HG02870 (cell line): ENCODE data around the gene ULBP2.
"Not testable (repeated sequence)": the region's sequence is repeated elsewhere in the genome, so short reads cannot be mapped to it uniquely, and the experiment has no call there.

ENCODE experiments used
- ATAC-seq: cut with Tn5 transposase; IDR thresholded peaks from one replicate; pipeline ENCODE4 v1.9.1; 2021; ENCODE audit warnings: mild to moderate bottlenecking, moderate library complexity; ENCODE audit not compliant: unreplicated experiment

ULBP2 gene

GRCh38 chr6:149925974-149926777 is 15.6 kb upstream of the ULBP2 start:
- ATAC-seq = no peak

DNA sequence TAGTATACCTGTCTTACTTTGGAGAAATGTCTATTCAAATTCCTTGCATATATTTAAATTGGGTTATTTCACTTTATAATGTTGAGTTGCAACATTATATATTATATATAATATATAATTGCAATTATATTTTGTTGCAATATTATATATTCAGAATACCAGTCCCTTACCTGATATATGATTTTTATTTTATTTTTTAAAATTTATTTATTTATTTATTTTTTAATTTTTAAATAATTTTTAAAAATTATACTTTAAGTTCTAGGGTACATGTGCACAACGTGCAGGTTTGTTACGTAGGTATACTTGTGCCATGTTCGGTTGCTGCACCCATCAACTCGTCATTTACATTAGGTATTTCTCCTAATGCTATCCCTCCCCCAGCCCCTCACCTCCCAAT is 14.8 kb upstream of the ULBP2 start:
- not testable (repeated sequence) for ATAC-seq

GRCh38 chr6:149929422-149929821 is 12.4 kb upstream of the ULBP2 start:
- no peak for ATAC-seq

DNA sequence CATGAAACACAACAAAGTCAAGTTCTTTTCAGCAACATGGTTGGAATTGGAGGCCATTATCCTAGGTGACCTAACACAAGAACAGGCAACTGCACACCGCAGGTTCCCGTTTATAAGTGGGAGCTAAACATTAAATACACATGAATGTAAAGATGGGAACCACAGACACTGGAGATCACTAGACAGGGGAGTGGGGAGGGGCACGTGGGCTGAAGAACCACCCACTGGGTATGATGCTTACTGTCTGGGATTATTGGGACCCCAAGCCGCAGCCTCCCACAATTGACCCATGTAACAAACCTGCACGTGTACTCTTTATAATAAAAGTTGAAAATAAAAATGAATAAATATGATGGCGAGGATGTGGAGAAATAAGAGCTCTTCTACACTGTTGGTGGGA is 10.3 kb upstream of the ULBP2 start:
- ATAC-seq = no peak

DNA sequence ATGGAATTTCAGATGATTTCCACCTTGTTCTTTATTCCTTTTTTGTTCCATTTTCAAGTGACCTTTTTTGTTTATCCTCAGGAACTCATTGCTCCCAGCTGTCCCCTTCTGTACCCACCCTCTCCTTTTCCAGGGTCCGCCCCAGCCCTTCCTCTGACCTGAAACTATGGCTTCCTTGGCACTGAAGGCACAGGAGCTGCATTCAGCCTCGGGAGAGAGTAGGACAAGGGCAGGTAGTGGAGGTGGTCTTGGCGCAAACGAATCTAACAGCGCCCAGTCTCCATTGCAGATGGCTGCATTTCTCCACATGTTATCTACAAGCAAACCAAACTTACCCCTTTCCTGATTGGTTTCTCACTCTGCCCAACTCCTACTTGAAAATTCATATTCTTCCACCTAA is 8.8 kb upstream of the ULBP2 start:
- ATAC-seq = no peak

- no peak for ATAC-seq
Measured at GRCh38 chr6:149933461-149933860, 8.4 kb upstream of the ULBP2 start.

GRCh38 chr6:149934249-149935156 is 7.3 kb upstream of the ULBP2 start:
- ATAC-seq = no peak

GRCh38 chr6:149935246-149935645 is 6.6 kb upstream of the ULBP2 start:
- no peak for ATAC-seq

- ATAC-seq = no peak
Measured at GRCh38 chr6:149935668-149936067, 6.1 kb upstream of the ULBP2 start.

DNA sequence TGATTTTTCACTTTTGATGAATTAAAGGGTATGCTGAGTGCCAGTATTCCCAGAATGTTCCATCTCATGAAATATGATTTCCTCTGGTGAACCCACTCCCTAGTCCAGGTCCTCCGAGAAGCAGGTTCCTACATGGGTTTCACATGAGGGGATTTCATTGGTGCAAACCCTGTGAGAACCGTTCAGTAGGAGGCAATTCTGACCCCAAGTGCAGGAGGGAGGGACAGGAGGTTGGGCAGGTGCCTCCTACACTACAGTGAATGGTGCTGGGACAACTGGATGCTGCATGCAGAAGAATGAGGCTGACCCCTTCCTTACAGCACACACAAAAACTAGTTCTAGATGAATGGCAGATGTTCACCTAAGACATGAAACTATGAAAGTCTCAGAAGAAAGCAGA is 5.1 kb upstream of the ULBP2 start:
- ATAC-seq = no peak

GRCh38 chr6:149938013-149938570 is 3.7 kb upstream of the ULBP2 start:
- ATAC-seq = not testable (repeated sequence)

GRCh38 chr6:149938571-149939355 is 3.1 kb upstream of the ULBP2 start:
- peak; percentile 81 for ATAC-seq

GRCh38 chr6:149939356-149939648 is 2.5 kb upstream of the ULBP2 start:
- no peak for ATAC-seq

DNA sequence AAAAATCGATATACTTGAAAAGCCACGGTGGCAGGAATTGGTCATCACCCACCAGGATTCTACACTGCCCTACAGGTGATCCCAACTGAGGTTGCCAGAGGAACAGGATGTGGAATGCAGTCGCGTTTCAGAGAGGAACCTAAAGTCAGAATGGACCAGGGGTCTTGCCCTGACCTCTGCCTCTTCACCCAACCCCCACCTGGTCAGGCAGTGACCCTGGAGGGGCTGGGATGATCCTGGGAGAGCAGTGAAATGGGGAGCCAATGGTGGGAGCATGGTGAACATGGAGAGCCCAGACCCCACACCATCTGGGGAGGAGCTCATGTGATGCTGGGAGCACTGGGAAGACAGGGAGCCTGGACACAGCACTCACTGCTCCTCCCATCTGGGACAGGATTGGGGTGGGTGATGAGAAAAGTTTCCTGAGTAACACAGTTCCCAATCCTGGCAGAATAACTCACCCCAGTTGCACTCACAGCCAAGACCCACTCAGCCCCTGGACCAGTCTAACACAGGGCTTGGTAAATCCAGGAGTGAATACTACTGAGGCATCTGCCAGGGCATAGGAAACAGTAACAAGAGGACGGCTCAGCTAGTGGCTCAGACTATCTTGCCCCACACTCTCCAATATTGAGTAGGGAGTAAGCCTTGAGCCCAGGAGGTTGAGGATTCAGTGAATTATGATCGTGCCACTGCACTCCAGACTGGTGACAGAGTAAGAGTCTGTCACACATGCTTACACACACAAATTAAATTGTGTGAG is 1.7 kb upstream of the ULBP2 start:
- ATAC-seq = no peak

GRCh38 chr6:149940672-149940982 is 1.2 kb upstream of the ULBP2 start:
- ATAC-seq = no peak

GRCh38 chr6:149942461-149942829 is 631 bp downstream of the ULBP2 start:
- ATAC-seq = no peak

GRCh38 chr6:149943321-149943720 is 1.5 kb downstream of the ULBP2 start:
- not testable (repeated sequence) for ATAC-seq

- ATAC-seq = not testable (repeated sequence)
Measured at GRCh38 chr6:149945276-149945675, 3.5 kb downstream of the ULBP2 start.

- not testable (repeated sequence) for ATAC-seq
Measured at GRCh38 chr6:149946631-149947030, 4.8 kb downstream of the ULBP2 start.

DNA sequence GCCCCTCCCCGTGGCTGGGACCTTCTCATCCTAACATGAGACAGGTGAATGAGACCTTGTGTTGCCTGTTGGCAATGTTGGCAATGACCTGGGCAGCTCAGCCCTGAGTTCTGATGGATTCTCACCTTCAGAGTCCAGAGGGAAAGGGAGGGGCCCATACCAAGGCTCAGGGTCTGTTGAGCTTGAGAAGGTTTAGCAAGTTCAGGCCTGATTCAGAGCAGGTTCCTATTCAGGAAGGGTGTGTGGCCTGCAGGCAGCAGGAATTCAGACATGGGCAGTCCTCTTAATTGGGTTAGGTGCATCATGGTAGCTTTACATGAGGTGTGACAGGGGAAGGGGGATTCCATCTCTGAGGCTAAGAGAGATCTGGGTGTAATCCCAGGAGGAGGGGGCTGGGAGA is 5.7 kb downstream of the ULBP2 start:
- ATAC-seq = not testable (repeated sequence)

DNA sequence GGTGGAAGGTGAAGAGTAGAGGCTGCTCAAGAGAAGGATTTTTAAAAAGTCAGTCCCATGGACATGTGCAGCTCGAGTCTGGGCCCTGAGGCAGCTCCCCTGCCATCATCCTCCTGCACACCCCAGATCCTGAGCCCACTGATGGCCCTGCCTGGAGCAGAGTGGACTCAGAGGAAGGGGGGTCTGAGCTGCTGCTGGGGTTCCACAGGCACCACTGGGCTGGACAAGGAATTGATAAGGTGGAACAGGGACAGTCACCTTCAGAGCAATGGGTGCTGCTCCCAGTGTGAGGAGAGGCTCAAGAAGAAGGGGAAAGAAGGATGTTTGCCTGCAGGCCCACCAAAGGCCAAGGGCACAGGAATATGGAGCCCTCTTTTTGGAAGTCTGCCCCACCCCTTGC is 6.2 kb downstream of the ULBP2 start:
- ATAC-seq = no peak
